Astrocyte (in vitro differentiated cells and primary cell): ENCODE data around the gene SLC25A15.

Source experiments
- EZH2 ChIP-seq: IDR thresholded peaks from 2 replicates; pipeline ENCODE4 v1.6.1; 2012; ENCODE audit warnings: mild to moderate bottlenecking, low read length, inconsistent platforms; ENCODE audit not compliant: insufficient read depth
- TF ChIP-seq, protein P1 (sequence below): IDR thresholded peaks from 2 replicates; pipeline ENCODE4 v1.5.1; 2011; ENCODE audit warnings: low read depth, mild to moderate bottlenecking, inconsistent platforms, low read length, moderate library complexity; ENCODE audit not compliant: insufficient read depth

DNA sequence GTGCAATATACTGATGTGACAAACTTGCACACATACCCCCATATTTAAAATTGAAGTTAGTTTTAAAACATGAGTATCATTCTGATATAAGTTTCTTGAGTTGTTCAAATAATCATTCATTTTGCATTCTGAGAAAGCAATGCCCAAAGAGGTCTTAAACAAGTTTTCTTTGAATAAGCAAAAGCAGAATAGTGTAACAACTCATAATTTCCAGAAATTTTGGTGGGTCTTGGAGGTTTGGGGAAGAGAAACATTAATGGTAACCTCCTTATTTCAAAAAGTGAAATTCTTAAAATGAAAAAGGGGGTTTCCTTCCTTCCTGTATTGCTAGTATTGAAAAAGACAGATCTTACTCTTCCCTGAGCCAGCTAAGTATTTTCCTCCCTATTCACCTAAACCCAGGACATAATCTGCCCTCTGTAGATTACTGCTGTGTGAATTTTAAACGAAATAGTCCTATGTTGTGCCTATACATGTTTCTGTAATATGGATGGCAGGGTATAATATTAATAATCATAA is 30.4 kb downstream of the SLC25A15 start:
- TF ChIP-seq, protein P1, sequence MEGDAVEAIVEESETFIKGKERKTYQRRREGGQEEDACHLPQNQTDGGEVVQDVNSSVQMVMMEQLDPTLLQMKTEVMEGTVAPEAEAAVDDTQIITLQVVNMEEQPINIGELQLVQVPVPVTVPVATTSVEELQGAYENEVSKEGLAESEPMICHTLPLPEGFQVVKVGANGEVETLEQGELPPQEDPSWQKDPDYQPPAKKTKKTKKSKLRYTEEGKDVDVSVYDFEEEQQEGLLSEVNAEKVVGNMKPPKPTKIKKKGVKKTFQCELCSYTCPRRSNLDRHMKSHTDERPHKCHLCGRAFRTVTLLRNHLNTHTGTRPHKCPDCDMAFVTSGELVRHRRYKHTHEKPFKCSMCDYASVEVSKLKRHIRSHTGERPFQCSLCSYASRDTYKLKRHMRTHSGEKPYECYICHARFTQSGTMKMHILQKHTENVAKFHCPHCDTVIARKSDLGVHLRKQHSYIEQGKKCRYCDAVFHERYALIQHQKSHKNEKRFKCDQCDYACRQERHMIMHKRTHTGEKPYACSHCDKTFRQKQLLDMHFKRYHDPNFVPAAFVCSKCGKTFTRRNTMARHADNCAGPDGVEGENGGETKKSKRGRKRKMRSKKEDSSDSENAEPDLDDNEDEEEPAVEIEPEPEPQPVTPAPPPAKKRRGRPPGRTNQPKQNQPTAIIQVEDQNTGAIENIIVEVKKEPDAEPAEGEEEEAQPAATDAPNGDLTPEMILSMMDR = no peak
- TF ChIP-seq EZH2 = no peak
